SW 1271 (cell line): ENCODE measurements around the gene CATSPERZ.

ENCODE experiments used
- DNase-seq, 2 experiments: peaks; one replicate each; lab custom pipeline; 2025; lab: John Stamatoyannopoulos, UW

Gene CATSPERZ, protein sequence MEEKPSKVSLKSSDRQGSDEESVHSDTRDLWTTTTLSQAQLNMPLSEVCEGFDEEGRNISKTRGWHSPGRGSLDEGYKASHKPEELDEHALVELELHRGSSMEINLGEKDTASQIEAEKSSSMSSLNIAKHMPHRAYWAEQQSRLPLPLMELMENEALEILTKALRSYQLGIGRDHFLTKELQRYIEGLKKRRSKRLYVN

DNA sequence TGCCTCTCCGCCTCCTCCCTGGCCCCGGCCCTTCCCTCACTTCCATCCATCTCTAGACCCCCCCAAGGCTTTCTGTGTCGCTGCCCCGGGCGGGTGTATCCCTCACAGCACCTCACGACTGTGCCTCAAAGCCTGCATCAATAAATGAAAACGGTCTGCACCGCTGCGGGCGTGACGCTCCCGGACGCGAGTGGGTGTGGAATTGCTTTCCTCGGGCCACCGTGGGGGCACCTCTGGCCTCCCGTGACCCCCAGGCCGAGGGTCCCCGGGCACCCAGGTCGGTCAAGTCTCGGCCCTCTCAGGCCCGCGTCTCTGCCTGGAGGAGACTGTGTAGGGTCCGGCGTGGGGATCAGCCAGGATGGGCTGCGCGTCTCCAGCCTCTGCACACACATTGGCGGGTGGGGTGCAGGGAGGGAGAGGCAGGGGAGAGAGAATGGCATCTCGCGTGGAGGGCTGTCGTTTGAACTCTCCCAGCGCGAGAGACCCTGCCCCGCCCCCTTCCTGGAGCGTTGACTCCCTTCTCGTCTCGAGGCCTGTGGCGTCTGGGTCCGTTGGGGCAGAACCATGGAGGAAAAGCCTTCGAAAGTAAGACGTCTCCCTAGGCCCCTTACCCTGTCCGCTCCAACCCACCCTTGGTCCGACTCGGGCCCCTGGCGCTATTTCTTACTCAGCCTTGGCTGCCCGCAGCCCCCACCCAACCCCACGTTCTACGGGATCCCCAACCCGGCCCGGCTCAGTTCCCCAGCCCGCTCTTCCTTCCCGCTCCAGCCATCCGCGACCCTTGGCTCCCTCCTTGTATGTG is at the start of gene CATSPERZ:
TSS of gene CATSPERZ (plus strand) at position 512 of the 802 bp plus-strand sequence. CDS start at position 565, 53 bp downstream.
- no peak for DNase-seq

DNA sequence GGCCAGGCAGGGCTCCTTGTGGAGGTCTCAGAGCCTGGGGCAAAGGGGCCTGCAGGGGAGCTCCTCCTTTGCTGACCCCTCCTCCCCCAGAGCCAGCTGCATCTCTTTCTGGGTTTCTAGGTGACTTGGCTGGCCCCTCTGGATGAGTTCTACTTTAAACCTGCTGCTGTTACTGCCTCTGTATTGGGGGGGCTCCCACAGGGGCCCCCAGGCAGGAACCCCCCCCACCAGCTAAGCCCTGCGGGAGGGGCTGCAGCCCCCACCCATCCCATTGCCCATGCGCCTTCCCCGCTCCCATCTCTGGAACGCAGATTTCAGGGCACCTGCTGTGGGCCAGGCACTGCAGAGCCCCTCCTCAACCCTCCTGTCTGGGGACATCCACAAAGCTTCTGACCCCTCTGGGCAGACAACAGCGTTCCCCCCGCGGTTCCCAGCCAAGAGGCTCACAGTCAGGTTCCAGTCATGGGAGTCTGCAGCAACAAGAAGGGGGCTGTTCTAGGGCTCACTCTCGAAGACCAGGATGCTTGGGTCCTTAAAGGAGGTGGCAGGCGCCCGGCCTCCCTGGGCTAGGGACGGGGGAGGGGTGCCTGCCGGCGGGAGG is 49.6 kb upstream of the CATSPERZ start:
- DNase-seq = no peak

DNA sequence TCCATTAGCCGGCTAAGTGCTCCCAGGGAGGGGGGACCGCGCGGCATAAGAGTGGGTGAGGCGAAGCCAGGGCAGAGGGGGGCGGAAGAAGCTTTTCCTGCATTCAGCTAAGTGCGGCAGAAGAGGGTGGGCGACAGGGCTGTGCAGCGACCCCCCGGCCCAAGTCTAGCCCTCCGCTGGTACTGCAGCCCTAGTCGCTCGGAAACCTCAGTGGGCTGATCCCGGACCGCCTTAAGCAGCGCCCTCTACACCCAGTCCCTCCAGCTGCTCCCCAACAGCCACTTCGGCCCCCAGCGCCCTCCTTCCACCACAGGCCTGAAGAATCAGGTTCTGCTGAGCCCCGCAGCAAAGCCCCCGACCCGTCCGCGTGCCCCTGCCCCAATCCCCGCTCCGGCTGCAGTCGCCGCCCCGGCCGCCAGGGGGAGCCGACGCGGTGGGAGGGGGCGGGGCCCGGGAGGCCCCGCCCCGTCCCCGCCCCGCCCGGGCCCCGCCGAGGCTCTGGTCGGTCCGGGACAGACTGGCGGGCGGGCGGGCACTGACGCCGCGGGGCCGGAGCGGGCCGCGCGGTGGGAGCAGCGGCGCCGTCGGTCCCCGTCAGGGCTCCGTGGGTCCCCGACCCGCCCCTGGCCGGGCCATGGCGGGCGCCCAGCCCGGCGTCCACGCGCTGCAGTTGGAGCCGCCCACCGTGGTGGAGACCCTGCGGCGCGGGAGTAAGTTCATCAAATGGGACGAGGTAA is 49.0 kb upstream of the CATSPERZ start, which contains the start of gene PLCB3:
TSS of gene PLCB3 (plus strand) at position 515 of the 737 bp plus-strand sequence. CDS start at position 635, 120 bp downstream.
- DNase-seq = peak in 1 of 2 experiments; percentile 35

DNA sequence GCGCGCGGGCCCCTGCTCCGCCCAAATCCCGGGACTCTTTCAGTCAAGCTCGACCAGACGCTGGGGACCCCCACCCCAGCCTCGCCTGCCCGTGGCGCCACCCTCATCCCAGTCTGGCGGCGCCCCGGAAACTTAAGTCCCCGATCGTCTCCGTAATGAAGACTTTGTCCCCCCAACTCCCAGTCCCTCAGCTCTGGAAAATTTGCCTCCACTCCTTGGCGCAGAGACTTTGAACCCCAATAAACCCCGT is 48.5 kb upstream of the CATSPERZ start:
- no peak for DNase-seq

DNA sequence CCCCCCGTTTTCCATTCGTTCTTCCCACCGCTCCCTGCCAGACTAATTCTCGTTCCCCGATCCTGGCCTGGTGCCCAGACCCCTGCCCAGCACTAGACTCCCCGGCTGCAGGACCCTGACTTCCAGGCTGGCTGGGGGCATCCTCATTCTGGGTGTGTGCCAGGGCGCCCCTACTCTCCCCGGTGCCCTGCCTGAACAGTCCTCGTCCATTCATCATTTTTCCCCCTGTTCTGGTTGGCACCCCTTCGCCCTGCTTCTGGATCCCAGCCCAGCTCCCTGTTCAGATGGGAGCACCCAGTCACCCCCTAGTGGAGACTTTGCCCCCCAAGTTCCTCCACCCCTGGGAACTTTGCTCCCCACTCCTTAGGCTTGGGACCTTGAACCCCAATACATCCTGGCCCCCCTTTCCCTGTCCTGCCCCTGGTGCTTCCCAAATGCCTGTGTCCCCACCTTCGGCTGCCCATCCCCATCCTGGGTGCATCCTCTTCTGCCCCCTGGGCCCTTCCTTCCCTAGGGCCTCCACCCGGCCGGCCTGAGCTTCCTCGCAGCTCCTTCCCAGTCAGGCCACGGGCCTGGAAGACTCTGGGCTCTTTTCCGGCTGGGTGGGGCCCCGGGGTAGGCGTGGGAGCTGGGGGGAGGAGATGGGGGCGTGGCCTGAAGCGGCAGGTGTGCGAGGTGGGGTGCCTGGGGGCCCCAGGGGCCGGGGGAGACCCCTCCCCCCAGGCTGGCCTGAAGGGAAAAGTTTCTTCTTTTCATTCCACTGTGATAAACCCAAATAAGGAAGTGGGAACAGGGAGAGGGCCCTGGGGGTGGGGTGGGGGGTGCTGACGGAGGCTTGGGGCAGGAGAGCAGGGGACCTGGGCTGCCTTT is 47.9 kb upstream of the CATSPERZ start:
- DNase-seq = peak in 1 of 2 experiments; percentile 44

DNA sequence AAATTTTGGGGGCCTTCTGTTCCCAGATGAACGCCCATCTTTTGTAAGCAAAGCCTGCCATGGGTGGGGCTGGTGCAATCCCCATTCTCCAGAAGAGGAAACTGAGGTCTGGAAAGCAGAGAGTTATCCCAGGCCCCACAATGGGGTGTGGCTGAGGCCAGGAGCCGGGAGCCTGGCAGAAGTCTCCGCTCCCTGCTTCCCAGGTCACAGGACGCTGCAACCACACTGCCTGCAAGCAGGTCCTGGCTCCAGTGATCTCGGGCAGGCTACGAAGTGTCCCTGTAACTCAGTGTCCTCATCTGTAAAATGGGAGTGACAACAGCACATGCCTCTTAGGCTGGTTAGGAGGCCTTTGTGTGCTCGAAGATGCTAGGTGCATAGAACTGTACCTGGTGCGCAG is 47.1 kb upstream of the CATSPERZ start:
- DNase-seq = no peak

DNA sequence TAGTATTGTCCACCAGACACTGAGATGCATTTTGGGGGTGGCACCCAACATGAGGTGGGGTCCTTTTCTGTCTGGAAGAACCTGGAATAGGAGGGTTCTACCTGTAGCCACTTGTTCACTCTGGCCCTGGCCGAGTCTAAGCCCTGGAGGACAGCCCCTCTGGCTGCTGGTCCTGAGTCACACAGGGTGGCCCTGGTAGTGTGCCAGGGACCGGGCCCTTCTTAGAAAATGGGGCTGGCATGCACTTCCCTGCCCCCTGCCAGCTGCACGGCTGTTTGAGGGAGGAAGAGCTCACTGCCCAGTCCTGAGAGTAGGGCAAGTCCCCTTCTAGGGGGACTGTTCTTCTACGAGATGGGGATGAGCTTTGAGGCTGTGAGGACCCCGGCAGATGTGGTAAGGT is 46.7 kb upstream of the CATSPERZ start:
- no peak for DNase-seq

DNA sequence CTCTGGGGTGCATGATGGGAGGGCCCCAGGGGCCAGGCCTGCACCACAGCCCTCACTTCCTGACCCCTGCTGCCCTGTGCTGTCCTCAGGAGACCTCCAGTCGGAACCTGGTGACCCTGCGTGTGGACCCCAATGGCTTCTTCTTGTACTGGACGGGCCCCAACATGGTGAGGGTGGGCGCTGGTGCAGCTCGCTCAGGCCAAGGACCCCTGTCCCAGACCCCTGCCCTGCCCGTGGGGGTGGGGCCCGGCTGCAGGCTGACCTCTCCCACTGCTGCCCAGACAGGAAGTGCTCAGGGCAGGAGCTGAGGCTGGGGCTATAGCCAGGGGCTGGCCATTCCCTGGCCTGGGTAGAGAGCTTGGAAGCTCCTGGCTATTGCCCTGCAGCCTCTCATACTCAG is 45.8 kb upstream of the CATSPERZ start:
- no peak for DNase-seq

DNA sequence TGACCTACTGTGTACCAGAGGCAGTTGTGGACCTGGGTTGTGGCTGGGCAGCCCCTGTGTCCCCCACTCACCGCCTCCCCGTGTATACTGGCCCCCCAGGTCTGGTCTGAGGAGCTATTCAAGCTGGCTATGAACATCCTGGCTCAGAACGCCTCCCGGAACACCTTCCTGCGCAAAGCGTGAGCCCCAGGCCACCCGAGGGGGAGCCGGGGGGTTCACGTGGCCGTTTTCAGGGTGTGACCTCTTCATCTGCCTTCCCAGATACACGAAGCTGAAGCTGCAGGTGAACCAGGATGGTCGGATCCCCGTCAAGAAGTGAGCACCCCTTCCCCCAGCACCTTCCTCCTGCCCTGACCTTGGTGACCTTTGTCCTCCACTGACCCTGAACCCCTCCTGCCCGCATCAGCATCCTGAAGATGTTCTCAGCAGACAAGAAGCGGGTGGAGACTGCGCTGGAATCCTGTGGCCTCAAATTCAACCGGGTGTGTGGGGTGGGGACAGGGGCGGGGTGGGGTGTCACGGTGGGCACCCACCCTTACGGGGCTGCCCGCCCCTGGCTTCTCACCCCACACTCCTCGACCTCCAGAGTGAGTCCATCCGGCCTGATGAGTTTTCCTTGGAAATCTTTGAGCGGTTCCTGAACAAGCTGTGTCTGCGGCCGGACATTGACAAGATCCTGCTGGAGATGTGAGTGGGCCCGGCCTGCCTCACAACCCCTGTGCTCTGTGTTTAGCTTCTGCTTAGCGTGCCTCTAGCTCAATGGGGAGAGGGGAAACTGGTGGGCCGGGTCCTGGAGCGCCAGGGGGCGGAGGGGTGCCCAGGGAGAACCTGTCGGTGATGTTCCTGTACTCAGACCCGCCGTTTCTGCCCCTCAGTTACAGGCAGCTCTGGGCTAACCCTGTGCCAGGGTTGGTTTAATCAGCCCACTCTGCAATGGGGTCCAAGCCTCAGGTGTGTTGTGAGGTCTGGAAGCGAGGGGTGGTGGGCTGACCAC is 44.7 kb upstream of the CATSPERZ start:
- no peak for DNase-seq

DNA sequence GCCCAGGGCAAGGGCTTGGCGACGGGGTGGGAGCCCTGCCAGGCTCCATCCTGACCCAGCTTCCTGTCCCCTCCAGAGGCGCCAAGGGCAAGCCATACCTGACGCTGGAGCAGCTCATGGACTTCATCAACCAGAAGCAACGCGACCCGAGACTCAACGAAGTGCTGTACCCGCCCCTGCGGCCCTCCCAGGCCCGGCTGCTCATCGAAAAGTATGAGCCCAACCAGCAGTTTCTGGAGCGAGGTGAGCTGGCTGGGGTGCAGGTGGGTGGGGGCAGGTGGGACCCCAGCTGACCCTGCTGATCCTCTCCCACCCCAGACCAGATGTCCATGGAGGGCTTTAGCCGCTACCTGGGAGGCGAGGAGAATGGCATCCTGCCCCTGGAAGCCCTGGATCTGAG is 43.9 kb upstream of the CATSPERZ start:
- no peak for DNase-seq

DNA sequence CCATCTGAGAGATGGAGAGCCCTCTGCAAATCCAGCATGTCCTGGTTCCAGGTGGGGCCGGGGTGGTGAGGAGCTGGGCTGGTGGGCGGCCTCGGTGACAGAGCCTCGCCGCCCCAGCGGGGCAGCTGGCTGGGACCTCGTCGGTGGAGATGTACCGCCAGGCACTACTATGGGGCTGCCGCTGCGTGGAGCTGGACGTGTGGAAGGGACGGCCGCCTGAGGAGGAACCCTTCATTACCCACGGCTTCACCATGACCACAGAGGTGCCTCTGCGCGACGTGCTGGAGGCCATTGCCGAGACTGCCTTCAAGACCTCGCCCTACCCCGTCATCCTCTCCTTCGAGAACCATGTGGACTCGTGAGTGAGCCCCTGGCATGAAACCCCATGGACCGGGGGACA is 41.8 kb upstream of the CATSPERZ start:
- DNase-seq = no peak

DNA sequence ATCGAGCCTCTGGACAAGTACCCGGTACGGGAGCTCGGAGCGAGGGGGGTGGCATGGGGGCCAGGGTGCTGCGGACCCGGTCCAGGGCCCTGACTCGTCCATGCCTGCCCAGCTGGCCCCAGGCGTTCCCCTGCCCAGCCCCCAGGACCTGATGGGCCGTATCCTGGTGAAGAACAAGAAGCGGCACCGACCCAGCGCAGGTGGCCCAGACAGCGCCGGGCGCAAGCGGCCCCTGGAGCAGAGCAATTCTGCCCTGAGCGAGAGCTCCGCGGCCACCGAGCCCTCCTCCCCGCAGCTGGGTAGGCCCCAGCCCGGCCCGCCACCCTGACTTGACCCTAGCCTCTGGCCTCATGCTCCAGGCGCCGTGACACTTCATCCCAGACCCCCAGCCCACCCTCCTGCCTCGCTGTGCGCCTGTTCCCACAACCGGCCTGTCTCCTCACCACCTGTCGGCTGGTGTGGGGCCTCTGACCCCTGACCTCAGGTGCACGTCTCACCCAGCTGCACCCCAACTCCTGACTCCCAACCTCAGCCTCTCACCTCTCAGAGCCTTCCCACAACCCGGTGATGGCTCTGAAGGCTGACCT is 41.1 kb upstream of the CATSPERZ start:
- DNase-seq = no peak

DNA sequence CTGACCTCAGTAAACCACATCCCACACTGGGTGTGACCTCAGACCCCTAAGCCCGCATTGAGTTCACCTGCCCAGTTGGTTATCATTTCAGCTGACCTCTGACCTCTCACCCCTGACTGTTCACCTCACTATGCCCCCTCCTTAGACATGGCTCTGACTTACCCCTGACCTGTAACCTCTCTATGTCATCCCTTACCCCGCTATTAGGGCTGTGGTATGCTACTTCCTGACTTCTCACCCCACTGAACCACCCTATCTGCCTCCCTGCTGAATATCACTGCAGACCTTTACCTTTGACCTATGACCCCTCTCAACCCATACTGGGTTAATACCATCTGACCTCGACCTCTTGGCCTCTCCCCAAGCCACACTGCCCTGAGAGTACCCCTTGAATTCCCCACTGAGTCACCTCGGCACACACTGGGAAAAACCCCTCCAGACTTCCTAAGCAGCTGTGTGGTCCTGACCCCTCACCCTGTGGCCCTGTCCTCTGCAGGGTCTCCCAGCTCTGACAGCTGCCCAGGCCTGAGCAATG is 40.6 kb upstream of the CATSPERZ start:
- DNase-seq = no peak

DNA sequence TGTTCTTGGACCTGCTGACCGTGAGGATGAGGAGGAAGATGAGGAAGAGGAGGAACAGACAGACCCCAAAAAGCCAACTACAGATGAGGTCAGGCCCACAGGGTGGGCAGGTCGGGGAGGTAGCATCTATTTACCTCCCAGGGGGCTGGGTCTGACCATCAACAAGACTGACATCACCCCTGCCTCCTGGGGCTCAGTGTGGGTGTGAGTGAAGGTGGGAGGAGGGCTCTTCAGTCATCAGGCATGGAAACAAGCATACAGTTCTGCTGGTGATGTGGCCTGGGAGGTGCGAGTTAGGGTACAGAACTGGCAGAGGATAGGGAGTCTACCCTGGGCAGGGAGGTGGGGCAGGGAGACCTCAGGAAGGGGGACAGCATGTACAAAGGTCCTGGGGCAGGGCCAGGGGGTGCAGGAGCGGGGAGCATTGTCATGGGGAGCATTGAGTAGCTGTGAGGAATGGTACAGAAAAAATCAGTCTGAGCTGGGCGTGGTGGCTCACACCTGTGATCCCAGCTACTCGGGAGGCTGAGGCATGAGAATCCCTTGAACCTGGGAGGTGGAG is 39.9 kb upstream of the CATSPERZ start:
- DNase-seq = no peak

DNA sequence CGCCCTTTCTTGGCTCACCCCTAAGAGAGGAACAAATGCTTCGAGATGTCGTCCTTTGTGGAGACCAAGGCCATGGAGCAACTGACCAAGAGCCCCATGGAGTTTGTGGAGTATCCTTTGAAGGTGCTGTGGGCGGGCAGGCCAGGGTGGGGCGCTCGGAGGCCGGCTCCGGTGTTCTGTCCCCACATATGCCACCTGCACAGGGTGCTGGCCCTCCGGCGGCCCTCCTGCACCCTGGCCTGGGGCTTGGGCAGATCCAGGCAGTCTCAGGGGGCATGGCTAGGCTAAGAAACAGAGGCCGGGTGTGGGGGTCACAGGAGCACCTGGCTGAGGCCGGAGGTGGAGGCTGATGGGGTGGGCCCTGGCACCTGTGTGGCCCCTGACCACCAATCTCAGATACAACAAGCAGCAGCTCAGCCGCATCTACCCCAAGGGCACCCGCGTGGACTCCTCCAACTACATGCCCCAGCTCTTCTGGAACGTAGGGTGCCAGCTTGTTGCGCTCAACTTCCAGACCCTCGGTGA is 38.5 kb upstream of the CATSPERZ start:
- no peak for DNase-seq

DNA sequence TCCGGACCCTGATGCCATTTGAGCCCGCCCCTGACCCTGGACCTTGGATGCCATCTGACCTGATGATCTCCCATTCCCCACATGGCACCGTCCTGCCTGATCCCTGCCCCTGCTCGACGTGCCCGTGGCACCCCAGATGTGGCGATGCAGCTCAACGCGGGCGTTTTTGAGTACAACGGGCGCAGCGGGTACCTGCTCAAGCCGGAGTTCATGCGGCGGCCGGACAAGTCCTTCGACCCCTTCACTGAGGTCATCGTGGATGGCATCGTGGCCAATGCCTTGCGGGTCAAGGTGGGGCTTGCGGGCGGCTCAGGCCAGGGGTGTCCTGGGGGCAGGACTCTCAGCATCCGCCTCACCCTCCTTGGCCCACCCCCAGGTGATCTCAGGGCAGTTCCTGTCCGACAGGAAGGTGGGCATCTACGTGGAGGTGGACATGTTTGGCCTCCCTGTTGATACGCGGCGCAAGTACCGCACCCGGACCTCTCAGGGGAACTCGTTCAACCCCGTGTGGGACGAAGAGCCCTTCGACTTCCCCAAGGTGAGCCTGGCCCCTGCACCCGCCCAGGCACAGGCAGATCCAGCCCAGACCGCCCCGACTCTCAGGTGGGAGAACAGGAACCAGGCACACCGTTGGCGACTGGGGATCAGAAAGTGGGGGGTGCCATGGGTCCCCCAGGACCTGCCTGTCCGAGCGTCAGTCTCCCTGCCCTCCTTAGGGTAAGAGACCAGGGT is 37.7 kb upstream of the CATSPERZ start:
- DNase-seq = no peak

DNA sequence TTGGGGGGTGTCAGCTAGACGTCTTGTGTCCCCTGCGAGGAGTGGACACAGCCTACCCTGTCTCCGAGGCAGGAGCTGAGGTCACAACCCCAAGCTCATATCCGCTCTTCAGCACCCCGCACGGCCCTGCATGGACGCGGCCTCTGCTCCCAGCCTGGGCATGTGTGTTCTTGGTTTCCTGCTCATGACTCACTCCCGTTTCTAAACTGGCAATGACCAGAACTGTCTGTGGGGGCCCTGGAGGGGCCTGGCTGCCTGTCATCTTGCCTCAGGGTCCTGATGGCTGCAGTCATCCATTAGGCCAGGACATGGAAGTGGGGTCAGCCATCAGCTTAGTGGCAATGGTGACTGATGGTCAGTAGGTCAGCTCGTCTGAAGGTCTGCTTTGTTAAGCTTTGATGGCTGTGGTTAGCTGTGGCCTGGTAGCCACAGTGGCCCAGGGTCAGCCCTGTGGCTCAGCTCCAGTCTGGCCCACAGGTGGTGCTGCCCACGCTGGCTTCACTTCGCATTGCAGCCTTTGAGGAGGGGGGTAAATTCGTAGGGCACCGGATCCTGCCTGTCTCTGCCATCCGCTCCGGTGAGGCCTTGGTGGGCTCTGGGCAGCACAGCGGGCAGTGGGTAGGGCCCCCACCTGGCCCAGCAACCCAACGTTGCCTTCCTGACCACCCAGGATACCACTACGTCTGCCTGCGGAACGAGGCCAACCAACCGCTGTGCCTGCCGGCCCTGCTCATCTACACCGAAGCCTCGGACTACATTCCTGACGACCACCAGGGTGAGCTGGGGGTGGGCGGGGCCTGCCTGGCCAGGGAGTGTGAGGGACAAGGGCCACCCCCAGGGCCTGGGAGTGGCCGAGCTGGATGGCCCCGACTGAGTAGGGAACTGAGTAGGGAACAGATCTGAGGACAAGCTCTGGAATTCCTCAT is 36.9 kb upstream of the CATSPERZ start:
- DNase-seq = no peak
